ENCODE results near the gene PAPPA2.

DNA sequence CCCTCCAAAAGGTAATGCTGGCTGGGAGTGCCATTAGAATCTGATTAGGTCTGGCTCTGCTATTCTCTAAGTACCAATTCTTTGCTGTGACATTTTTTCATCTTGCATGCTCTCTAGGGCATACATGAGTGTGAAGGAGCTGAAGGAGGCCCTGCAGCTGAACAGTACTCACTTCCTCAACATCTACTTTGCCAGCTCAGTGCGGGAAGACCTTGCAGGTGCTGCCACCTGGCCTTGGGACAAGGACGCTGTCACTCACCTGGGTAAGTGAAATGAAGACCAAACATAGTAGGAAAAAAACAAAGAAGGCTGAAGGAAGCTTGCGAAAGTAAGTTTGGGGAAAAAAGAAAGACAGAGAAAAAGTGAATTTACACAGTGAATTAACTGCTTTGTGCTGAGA, 207.9 kb downstream of the PAPPA2 start:
- no peak for TF ChIP-seq POLR2AphosphoS5 (IDR thresholded peaks at IDR 0.05)
- TF ChIP-seq, protein P1, sequence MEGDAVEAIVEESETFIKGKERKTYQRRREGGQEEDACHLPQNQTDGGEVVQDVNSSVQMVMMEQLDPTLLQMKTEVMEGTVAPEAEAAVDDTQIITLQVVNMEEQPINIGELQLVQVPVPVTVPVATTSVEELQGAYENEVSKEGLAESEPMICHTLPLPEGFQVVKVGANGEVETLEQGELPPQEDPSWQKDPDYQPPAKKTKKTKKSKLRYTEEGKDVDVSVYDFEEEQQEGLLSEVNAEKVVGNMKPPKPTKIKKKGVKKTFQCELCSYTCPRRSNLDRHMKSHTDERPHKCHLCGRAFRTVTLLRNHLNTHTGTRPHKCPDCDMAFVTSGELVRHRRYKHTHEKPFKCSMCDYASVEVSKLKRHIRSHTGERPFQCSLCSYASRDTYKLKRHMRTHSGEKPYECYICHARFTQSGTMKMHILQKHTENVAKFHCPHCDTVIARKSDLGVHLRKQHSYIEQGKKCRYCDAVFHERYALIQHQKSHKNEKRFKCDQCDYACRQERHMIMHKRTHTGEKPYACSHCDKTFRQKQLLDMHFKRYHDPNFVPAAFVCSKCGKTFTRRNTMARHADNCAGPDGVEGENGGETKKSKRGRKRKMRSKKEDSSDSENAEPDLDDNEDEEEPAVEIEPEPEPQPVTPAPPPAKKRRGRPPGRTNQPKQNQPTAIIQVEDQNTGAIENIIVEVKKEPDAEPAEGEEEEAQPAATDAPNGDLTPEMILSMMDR (IDR thresholded peaks at IDR 0.05): peak in 1 of 6 experiments; percentile 10
